Astrocyte of the hippocampus (primary cell): ENCODE measurements around the gene RAB3D.
A peak's percentile ranks its signal among the peaks of the same experiment; 100 is the strongest.
"Not testable (repeated sequence)": the region's sequence is repeated elsewhere in the genome, so short reads cannot be mapped to it uniquely, and the experiment has no call there.

Source experiments
- DNase-seq: peaks from one replicate; pipeline ENCODE4 v3.0.0; 2011; ENCODE audit warnings: low read depth, low spot score

The RAB3D gene

GRCh38 chr19:11365557-11366117, 26.2 kb upstream of the RAB3D start:
- DNase-seq: no peak

GRCh38 chr19:11364935-11365334, 25.5 kb upstream of the RAB3D start:
- DNase-seq: no peak

- no peak for DNase-seq
These were observed 24.9 kb upstream of the RAB3D start for GRCh38 chr19:11364296-11364904.

- no peak for DNase-seq
These were observed 24.4 kb upstream of the RAB3D start for GRCh38 chr19:11363881-11364280.

GRCh38 chr19:11361771-11362731, 22.6 kb upstream of the RAB3D start:
- DNase-seq: no peak

GRCh38 chr19:11361037-11361770, 21.7 kb upstream of the RAB3D start:
- DNase-seq: peak; percentile 24

GRCh38 chr19:11359421-11359820, 20.0 kb upstream of the RAB3D start:
- no peak for DNase-seq

- DNase-seq: no peak
These were observed 17.5 kb upstream of the RAB3D start for GRCh38 chr19:11356676-11357550.

GRCh38 chr19:11356074-11356397, 16.6 kb upstream of the RAB3D start:
- no peak for DNase-seq

- DNase-seq: peak; percentile 96
These were observed 16.0 kb upstream of the RAB3D start, which contains the start of gene PLPPR2 for GRCh38 chr19:11355160-11356073. TSS of gene PLPPR2 (plus strand) at chr19:11355432. CDS start at chr19:11357674, 2,242 bp downstream.

- DNase-seq: not testable (repeated sequence)
These were observed 14.6 kb upstream of the RAB3D start for GRCh38 chr19:11354102-11354501.

- no peak for DNase-seq
These were observed 9.7 kb upstream of the RAB3D start for GRCh38 chr19:11349171-11349570.

- no peak for DNase-seq
These were observed 8.1 kb upstream of the RAB3D start for GRCh38 chr19:11347546-11348039.

- peak; percentile 99 for DNase-seq
These were observed 6.9 kb upstream of the RAB3D start, which contains the start of the genes CCDC159 and TMEM205 for GRCh38 chr19:11346104-11346940. TSS of gene CCDC159 (plus strand) at chr19:11346519. CDS start at chr19:11346607, 88 bp downstream. TSS of gene TMEM205 (minus strand) at chr19:11346268. CDS start at chr19:11345619, 649 bp downstream.

- DNase-seq: no peak
These were observed 5.8 kb upstream of the RAB3D start for GRCh38 chr19:11345122-11345803.

- no peak for DNase-seq
These were observed 3.0 kb upstream of the RAB3D start for GRCh38 chr19:11342429-11342828.

- DNase-seq: not testable (repeated sequence)
These were observed 626 bp upstream of the RAB3D start for GRCh38 chr19:11340099-11340467.
